Chondrocyte (in vitro differentiated cells): ENCODE data around the gene CD24. TPM values are rescaled to one million over a fixed set of nuclear protein-coding genes. Genes with fewer than 3 reads are reported as not detected.

Experiments used
- total RNA-seq: library from RNA; stranded (reverse); gene quantifications from 3 replicates; pipeline ENCODE4 v1.2.1, GENCODE V29; 2021

The CD24 gene
- total RNA-seq, 1 donor from 2014 or later = 2.8 TPM

Other genes with a start within 250 kb of the CD24 start
- 15.5 to 19.0 TPM (median 18.9 TPM) in 3 replicates for gene MTRES1, start 53.5 kb upstream of the CD24 start, total RNA-seq
- gene BEND3, start 140.8 kb upstream of the CD24 start, total RNA-seq = 3.1 to 3.9 TPM (median 3.6 TPM) in 3 replicates